C4-2B (cell line): Measurements from ENCODE around the gene JAZF1.

ENCODE experiments used
- H3K27ac ChIP-seq: fragments of 450-650 bp; 2 replicates; pipeline ENCODE4 v1.5.1; 2017
- ZFX ChIP-seq: fragments of 450-650 bp; IDR thresholded peaks from 2 replicates; pipeline ENCODE4 v1.6.1; 2017
- TF ChIP-seq, protein P1 (sequence below): fragments of 450-650 bp; conservative IDR thresholded peaks from 2 replicates; pipeline ENCODE4 v1.5.1; 2017; ENCODE audit warnings: mild to moderate bottlenecking

The JAZF1 gene

DNA sequence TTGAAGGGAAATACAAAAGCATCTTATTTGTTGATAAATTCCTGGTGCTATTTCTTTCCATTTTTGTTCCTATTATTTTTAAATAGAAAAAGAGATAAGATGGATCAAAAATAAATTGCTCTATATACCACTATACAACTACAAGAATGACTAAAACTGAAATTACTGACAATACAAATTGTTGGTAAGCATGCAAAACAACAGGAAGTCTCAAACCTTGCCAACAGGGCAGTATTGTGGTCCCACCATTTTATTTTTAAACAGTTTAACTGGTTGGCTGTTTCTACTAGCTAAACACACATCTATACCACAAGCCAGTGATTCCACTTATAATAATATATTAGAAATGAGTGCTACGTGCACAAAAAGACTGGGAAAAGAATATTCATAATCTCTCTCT lies 213.0 kb downstream of the JAZF1 start:
- no peak overlapping the region for H3K27ac ChIP-seq
- TF ChIP-seq ZFX = no peak
- TF ChIP-seq, protein P1, sequence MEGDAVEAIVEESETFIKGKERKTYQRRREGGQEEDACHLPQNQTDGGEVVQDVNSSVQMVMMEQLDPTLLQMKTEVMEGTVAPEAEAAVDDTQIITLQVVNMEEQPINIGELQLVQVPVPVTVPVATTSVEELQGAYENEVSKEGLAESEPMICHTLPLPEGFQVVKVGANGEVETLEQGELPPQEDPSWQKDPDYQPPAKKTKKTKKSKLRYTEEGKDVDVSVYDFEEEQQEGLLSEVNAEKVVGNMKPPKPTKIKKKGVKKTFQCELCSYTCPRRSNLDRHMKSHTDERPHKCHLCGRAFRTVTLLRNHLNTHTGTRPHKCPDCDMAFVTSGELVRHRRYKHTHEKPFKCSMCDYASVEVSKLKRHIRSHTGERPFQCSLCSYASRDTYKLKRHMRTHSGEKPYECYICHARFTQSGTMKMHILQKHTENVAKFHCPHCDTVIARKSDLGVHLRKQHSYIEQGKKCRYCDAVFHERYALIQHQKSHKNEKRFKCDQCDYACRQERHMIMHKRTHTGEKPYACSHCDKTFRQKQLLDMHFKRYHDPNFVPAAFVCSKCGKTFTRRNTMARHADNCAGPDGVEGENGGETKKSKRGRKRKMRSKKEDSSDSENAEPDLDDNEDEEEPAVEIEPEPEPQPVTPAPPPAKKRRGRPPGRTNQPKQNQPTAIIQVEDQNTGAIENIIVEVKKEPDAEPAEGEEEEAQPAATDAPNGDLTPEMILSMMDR = no peak

DNA sequence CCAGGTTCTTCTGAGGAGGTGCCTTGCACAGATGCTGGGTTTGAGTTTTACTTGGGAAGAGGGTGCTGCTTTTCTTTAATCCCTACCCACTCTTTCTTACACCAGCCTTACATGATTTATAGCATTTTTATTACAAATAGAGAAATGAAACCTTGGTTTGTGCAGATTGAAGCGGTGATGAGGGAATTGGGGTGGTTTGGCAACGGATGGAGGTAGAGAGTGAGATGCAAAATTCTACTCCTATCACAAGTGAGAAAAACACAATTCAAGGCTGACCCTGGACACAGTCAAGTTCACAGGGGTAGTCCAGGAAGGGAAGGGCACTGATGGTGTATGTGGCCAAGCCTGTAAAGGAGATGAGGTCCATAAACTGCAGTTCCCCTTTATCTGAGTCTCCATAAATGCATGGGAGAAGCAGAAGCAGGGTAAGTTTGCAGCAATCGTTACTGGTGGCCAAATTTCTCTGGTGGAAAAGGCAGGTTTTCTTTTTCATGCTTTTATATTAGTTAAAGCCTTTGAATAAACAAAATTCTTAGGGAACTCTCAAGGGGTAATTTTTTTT lies 214.3 kb downstream of the JAZF1 start:
- no peak overlapping the region for H3K27ac ChIP-seq
- TF ChIP-seq, protein P1 = no peak
- no peak for TF ChIP-seq ZFX

DNA sequence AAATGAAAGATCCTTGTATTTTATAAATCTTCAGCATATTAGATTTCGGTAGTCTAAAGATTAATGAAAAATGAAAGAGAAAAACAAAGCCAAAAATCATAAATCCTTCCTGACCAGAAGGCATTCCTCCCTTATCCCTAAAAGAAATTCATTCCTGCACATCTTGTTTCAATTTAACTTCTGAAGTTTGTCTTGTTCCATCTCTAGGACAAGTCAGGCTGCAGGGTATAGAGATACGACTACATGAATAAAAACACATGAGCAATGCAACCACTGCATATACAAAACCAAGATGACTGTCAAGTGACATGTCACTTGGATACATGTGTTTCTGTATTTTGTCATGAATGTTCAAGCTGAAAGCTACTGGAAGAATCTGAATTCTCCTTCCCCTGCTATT lies 214.9 kb downstream of the JAZF1 start:
- H3K27ac ChIP-seq = no peak overlapping the region
- TF ChIP-seq ZFX = no peak
- TF ChIP-seq, protein P1 = no peak

DNA sequence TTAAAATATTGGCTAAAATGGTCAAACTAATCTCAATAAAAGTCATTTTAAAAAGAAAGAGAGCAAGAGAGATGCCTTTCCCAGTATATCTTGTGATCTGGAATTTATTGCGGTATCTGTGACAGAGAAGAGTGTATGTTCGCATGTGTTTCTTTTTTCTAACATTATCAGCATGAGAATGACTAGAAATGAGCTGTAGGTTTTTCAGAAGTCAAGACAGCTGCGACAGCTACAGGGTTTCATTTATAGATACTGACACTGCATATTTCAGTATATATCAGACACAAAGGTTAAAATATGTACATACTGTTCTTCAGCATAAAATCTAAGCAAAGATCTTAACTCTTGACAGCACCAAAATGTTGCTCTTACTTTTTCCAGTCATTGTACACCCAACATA lies 215.8 kb downstream of the JAZF1 start:
- no peak overlapping the region for H3K27ac ChIP-seq
- TF ChIP-seq ZFX = no peak

DNA sequence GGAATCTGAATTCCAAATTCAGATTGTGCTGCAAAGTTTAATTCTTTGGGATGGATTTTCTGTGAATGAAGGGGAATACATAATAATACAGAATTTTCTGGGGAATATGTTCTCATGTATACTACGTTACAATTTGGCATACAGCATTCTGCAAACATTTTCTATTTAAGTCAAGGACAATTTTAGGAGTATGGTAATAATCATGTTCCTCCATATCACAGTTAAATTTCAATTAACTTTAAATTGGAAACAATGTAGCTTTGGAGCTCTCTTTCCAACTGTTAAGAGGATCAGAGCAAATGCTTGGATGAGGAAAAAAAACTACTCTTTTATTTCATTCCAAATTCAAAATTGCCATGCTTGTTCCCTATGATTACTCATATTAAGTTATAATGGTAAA lies 217.5 kb downstream of the JAZF1 start:
- no peak overlapping the region for H3K27ac ChIP-seq
- no peak for TF ChIP-seq ZFX
- TF ChIP-seq, protein P1 = no peak

DNA sequence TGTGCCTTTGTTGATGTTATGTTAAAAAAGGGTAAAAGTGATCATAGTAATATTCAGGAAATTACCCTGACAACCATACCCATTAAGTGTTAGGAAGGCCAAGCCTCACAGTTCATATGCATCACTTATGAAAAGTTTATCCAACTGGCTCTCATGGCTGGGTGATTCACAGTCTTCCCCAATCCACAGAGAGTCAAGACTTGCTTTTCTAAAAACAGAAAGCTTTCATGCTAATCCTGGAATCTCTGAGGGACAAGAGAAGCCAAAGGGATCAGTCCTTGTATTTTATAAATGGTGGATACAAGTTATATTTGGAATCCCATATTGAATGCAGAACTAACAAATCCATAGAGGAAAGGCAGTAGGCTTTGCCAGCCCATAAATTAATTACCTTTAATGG lies 218.3 kb downstream of the JAZF1 start:
- TF ChIP-seq, protein P1 = no peak
- no peak overlapping the region for H3K27ac ChIP-seq

DNA sequence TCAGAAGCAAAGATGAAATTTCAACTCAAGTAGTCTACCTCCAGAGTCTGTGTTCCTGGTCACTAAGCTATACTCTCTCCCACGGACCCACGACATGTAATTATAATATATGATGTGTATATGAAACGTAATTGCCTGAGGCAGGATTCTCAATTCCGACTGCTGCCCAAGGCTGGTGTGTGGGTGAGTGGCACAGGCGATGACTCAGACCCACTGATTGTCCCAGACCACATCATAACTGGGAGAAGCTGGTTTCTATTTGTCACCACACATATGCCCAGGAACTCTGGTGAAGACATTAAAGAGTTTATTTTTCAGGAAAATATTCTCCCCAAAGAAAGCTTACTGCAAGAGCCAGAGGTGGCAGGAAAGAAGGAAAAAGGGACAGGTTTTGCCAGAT lies 219.3 kb downstream of the JAZF1 start:
- H3K27ac ChIP-seq = no peak overlapping the region
- TF ChIP-seq ZFX = no peak
- TF ChIP-seq, protein P1 = no peak

DNA sequence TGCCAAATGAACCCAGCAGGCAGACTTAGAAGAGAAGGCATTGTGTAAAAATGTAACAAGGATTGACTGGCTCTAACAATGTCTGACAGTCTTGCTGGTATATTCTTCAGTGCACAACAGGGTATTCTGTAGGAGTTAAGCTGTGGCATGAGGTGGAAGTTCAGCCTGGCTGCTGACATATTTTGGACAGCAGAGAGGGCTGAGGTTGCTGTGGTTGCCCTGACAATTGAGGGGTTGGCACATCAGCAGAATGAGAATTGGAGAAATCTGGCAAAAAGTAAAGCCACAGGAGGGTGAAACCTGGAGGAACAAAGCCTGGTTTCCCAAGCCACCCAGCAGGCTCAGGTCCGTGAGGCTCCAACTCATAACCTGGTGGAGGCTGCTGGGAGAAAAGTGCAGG lies 220.2 kb downstream of the JAZF1 start:
- no peak for TF ChIP-seq ZFX
- TF ChIP-seq, protein P1 = no peak
- no peak overlapping the region for H3K27ac ChIP-seq
